HG03354 (cell line): ENCODE data around the gene BAZ2B.

Experiments
- ATAC-seq: cut with Tn5 transposase; IDR thresholded peaks from one replicate; pipeline ENCODE4 v1.9.1; 2021; ENCODE audit warnings: mild to moderate bottlenecking; ENCODE audit not compliant: unreplicated experiment, poor library complexity, severe bottlenecking

BAZ2B gene

DNA sequence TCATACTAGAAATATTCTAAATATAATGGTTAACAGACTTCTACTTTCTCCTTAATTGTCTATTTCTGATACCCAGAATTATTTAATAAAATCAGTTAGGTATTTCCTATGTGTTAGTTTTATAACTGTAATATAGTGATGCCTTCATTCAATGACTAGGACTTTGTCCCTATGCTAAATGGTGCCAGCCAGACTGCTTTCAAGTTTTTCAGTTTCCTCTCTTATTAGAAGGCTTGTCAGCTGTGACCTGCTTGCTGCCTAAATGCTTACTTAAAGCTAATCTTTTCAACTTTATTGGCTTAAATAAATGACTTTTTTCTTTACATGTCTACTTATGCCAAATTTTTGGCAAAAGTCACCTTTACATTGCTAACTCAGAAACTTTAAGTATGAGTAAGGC lies 30.7 kb downstream of the BAZ2B start:
- ATAC-seq = no peak

DNA sequence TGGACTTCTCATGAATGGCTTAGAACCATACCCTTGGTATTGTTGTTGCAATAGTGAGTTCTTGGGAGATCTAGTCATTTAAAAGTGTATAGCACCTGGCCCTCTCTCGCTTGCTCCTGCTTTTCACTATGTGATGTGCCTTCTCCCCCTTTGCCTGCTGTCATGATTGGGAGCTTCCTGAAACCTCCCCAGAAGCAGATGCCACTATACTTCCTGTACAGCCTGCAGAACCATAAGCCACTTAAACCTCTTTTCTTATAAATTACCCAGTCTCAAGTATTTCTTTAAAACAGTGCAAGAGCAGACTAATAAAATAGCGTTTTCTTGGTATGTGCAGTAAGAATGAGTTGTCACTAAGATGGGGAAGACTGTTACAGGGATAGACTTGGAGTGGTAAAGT lies 31.6 kb downstream of the BAZ2B start:
- no peak for ATAC-seq

DNA sequence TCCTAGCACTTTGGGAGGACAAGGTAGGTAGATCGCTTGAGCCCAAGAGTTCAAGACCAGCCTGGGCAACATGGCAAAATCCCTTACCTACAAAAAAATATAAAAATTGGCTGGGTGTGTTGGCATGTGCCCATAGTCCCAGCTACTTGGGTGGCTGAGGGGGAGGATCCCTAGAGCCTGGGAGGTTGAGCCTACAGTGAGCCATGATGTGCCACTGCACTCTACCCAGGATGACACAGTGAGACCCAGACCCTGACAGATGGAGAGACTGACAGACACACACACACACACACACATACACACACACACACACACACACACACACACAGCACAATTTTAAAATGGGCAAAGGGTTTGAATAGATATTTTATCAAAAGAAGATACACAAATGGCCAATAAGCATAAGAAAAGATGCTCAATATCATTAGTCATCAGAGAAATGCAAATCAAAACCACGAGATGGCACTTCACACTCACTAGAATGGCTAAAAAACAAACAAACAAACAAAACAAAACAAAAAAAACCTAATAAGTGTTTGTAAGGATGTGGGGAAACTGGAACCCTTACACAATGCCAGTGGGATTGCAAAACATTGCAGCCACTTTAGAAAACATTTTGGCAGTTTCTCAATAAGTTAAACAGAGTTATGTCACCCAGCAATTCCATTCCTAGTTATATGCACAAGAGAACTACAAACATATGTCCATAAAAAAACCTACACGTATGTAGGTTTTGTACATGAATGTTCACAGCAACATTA lies 42.3 kb downstream of the BAZ2B start:
- ATAC-seq = no peak

DNA sequence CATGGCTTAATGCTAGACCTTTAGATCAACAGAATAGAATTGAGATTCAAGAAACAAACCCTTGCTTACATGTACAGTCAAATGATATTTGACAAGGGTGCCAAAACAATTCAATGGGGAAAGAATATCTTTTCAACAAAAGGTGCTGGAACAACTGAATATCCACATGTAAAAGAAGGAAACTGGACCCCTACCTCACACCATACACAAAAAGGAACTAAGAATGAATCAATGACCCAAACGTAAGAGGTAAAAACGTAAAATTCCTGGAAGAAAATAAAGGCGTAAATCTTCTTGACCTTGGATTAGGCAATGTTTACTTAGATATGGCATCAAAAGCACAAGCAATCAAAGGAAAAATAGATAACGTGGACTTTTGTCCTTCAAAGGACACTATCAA lies 43.1 kb downstream of the BAZ2B start:
- no peak for ATAC-seq

DNA sequence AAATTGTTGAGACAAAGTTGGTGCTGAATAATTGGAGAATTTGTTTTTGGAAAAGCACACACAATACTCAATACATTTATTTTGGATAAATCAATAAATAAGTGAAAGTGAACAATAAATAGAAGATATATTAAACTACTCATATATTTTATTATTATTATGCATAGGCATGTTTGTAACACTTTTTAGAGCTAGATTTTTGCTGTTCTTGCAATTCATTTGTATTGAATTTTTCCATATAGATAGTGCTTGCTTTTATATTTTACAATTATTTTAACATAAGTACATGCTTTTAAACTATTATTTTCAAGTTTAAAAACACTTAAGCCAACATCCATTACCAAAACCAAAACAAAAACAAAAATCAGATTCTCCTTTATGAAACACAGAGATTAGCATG lies 43.9 kb downstream of the BAZ2B start:
- ATAC-seq = no peak

DNA sequence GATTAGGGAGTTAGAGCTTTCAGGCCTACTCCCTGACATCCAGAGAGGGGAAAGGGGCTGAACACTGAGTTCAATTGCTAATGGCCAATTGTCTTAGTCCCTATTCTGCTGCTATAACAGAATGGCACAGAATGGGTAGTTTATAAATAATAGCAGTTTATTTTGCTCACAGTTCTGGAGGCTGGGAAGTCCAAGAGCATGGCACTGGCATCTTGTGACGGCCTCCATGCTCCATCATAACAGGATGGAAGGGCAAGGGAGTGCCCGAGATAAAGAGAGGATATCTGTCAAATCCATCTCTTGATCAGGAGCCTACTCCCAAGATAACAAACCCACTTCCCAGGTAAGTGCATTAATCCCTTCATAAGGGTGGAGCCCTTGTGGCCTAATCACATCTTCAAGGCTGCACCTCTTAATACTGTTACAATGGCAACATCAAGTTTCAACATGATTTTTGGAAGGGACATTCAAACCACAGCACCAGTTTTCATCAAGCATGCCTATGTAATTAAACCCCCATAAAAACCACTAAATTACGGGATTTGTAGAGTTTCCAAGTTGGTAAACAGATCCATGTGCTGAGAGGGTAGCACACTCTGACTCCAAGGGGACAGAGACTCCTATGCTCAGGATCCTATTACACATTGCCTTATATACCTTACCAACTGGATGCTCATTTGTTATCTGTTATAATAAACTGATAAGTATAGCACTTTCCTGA lies 44.6 kb downstream of the BAZ2B start:
- ATAC-seq = no peak

DNA sequence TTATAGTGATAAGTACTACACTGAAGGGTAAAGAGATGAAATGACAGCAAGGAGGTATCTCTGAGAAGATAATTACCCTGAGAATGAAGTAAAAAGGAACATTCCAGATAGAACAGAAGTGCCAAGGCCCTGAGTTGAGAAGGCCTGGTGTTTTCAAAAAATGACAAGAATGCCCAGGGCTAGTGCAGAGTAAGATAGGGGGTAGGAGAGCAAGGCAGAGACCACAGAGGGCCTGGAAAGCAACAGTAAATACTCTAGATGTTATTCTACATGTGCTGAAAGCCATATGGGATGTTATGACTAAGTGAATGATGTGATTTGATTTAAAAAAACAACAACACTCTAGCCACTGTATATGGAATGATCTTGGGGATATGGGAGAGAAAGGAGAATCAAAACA lies 52.3 kb downstream of the BAZ2B start:
- no peak for ATAC-seq

DNA sequence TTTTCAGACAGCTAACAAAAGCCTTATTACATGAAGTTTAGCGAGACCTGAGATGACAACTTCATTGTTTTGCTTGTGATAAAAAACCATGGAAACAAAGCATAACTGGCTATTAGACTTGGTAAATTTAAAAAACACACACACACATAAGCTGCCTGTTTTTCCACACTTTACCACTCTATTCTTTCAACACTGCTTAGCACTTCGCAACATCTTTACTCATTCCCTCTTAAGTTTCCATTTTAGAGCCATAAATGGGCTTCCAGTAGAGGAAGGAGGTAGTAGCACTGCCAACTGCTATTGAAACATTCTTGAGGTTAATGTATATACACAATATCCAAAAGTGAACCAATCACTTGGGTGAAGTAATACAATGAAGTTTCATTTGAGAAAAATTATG lies 54.1 kb downstream of the BAZ2B start:
- no peak for ATAC-seq

DNA sequence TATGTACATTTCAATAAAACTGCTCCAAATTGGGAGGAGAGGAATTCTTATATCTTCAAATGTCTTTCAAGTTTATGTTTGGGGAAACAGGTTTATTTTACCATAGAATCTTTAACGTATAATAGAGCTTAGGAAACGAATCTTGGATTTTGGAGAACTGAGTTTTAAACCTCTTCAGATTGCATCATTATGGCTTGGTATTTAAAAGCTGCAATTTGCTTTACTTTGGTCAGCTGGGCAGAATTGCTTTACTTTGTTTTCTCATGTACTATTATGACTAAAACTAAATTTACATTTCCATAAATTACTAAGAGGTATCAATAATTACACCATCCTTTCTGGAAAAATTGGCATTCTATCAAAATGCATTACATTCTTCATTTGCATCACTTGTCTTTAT lies 54.6 kb downstream of the BAZ2B start:
- ATAC-seq = no peak

DNA sequence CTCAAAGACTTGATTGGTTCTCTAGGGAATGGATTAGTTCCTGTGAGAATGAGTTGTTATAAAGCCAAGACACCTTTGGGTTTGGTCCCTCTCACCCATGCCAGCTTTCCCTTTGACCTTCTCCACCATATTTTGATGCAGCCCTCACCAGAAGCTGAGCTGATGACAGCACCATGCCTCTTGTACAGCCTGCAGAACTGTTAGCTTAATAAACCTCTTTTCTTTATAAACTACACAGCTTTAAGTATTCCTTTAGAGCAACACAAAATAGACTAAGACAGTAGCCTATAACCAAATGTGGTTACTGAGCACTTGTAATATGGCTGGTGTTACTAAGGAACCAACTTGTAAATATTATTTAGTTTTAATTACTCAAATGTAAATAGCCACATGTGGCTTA lies 55.1 kb downstream of the BAZ2B start:
- ATAC-seq = no peak

DNA sequence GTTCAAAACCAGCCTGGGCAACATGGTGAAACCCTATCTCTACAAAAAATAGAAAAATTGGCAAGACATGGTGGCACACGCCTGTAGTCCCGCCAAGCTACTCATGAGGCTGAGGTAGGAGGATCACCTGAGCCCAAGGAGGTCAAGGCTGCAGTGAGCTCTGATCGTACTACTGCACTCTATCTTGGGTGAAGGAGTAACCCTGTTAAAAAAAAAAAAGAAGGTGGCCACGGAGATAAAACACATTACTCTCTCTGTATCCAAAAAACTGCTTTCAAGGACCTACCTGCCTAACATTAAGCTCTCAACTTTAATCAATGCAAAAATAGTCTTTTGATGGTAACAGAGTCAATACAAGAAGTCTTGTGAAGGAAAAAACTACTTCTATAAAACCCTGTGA lies 57.3 kb downstream of the BAZ2B start:
- no peak for ATAC-seq

DNA sequence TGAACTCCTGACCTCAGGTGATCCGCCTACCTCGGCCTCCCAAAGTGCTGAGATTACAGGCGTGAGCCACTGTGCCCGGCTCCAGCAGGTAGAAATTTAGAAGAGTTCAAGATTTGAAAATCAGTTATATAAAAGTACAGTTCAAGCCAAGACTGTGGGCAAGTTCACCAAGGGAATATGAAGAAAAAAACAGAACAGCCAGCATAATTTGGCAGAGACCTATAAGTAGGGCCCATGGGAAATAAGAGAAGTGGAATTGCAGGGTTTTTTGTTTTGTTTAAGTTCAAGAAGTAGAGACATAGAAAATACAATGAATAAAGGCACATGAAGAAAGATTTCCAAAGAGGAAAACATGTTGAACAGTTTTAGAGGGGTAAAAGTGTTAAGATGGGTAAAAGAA lies 57.9 kb downstream of the BAZ2B start:
- ATAC-seq = no peak

DNA sequence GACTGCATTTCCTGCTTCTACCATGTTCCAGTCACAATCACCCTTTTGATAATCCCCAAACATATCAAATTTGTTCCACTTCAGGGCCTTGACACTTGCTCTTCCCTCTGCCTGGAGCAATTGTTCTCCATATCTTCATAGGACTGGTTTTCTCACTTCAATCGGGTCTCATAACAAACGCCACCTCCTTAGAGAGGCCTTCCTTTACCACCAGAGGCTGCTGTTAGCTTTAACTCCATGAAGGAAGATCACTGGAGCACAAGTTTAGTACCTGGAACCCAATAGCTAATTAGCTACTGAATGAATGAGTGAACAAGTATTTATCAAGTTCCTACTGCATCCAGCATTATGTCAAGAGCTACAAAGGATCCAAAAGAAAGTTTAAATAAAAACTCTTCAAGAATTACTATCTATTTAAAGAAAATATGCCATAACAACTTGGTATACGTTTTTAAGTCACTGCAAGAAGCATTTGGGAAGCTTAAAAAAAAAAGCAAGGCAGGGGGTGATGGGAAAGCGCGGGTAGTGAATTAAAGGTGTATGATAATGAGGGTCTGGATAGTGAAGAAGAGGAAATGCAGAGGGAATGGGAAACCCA lies 58.8 kb downstream of the BAZ2B start:
- ATAC-seq = no peak

DNA sequence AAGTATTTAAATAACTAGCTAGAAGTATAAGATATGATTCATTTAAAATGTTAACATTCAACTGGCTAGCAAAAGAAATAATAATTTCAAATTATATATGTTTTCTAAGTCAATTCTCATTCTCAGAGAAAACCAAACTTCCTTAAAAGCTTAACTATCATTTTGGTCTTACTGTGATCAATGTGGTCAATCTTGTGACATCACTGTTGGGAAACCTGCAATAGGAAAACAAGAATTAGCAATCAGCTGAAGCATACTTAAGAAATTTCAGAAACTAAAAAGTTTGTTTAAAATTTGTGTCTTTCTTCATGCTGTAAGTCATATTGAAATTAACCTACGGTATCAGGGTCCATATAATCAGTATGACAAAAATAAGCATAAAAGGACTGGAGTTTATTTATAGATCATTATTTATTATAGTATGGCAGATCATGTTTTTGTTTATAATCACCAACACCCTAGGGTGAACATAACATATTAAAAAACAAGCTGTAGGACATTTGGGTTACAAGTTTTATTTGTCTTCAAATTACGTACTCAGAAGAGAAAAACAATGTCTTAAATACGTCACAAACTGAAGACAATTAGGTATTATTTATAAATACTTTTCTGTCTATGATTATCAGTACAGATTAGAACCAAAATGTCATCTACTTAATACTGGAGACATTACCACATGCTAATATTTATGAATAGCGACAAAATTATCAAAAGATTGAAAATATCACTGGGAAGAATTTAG lies 60.5 kb downstream of the BAZ2B start:
- no peak for ATAC-seq

DNA sequence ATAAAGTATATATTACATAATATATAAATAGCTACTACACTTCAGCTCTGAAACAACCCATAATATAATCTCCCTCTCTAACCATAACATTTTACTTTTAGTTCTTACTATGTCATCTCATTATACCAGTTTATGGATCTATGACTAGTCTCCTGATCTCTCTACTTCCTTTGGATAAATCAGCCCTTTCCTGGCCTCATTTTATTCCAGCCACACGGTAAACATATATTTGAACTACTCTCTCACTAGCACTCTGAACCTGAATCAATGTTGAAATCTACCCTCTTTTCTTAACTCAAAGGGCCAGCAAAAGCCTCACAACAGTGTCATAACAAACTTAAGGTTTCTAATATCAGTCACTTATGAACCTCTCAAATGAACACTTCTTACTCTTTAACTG lies 62.6 kb downstream of the BAZ2B start:
- no peak for ATAC-seq

DNA sequence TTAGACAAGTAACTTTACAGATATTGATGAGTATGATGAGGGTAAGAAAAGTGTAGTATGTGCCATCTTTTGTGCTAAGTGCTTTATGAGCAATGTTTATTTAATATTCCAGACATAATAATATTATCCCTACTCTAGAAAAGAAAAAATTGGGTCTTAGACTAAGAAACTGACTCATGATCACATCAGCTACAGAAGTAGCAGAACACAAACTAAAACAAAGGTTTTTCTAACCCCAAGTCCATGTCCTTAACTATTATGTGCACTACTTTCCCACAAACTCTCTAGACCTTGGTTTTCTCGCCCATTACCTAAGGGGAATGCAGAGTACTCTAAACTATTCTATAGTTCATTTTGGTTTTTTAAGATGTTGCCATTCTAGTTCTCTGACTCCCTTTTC lies 64.5 kb downstream of the BAZ2B start:
- ATAC-seq = no peak

DNA sequence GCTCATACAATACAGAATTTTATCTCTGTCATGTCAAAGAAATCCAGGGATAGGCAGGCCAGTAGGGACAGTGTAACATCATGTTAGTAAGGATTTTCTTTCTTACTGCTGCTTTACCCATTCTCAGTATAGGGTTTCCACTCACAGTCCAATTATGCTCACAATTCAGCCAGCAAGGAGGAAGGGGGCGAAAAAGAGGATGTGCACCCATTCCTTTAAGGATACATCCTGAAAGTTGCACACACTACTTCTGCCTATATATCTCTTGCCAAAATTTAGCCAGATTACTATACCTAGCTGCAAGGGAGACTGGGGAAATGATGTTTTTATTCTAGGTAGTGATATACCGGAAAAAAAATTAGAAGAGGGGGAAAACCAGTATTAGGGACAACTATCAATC lies 66.1 kb downstream of the BAZ2B start:
- no peak for ATAC-seq

DNA sequence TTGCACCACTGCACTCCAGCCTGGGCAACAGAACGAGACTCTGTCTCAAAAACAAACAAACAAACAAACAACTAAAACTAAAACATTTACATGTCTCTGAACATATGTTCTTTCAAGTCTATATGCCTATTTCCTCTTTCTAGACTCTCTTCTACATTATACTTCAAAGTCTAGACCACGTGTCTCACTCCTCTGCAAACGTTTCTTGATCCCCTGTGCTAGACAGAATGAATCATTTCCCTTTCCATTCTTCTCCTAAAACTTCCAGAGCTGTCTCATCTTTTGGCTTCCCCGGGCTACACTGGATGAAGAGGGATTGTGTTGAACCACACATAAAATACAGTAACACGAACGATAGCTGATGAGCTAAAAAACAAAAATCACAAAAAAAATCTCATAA lies 67.1 kb downstream of the BAZ2B start:
- no peak for ATAC-seq

DNA sequence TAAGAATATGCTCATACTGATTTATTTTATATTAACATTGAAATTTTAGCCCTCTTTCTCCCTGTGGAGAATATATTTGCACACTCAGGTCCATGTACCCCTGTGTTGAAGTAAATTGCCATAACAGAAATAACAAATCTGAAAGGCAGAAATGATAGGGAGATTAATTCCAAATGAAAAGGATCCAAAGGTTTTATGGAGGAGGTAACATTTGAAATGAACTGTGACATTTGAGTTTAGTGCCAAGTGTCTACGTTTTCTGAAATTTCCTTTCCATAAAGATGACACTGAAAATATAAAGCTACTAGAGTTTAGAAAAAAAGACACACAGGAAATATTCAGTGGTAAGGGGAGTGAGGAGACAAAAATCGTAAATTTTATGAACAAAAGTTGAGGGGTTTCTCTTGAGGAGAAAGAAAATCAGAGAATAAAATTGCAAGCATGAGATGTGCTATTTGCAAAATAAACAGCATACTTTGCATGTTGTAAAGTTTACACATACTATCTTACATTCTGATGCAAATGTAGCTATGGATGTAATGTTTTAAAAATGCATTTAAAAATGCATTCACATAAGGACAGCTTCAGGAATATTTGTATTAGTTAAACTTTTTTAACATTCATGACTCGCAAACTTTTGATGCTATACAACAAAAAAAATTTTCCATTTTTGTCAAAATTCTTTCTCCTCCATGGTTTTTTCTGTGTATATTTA lies 69.5 kb downstream of the BAZ2B start:
- ATAC-seq = no peak

DNA sequence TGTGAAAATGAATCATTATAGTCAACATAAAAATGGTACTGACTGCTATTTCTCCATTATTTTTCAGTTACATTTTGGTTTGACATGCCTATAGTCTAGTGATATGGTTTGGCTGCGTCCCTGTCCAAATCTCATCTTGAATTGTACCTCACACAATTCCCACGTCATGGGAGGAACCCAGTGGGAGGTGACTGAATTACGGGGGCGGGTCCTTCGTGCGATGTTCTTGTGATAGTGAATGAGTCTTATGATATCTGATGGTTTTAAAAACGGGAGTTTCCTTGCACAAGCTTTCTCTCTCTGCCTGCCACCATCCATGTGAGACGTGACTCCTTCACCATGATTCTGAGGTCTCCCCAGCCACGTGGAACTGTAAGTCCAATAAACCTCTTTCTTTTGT lies 70.3 kb downstream of the BAZ2B start:
- ATAC-seq = no peak
